HepG2 (cell line): ENCODE measurements around the gene RNH1. TPM values are rescaled to one million over a fixed set of nuclear protein-coding genes. Genes with fewer than 3 reads are reported as not detected.

ENCODE experiments used
- ARID4A ChIP-seq: sonication (generic); formaldehyde crosslinking; IDR thresholded peaks from 2 replicates; pipeline ENCODE4 v1.5.0; 2020; ENCODE audit warnings: mild to moderate bottlenecking, missing genetic modification reagents, borderline replicate concordance
- CC2D1A ChIP-seq: sonication (generic); formaldehyde crosslinking; IDR thresholded peaks from 2 replicates; pipeline ENCODE4 v1.8.1; 2023; ENCODE audit warnings: mild to moderate bottlenecking, missing genetic modification reagents
- CSRNP2 ChIP-seq: sonication (generic); formaldehyde crosslinking; conservative IDR thresholded peaks from 2 replicates; pipeline ENCODE4 v1.8.0; 2022; ENCODE audit warnings: low read depth, missing genetic modification reagents
- DMTF1 ChIP-seq: sonication (generic); formaldehyde crosslinking; IDR thresholded peaks from 2 replicates; pipeline ENCODE4 v1.4.0; 2020; ENCODE audit warnings: mild to moderate bottlenecking, missing genetic modification reagents
- GTF2F1 ChIP-seq: fragments of 150-350 bp; IDR thresholded peaks from 2 replicates; pipeline ENCODE4 v1.6.1; 2014; ENCODE audit warnings: low read length
- KDM5A ChIP-seq: fragments of 200-600 bp; sonication (generic); IDR thresholded peaks from 2 replicates; pipeline ENCODE4 v1.7.0; 2018; ENCODE audit warnings: antibody characterized with exemption, mild to moderate bottlenecking, low read length, borderline replicate concordance
- MYC ChIP-seq: sonication (generic); formaldehyde crosslinking; IDR thresholded peaks from 2 replicates; pipeline ENCODE4 v1.9.0; 2021; ENCODE audit warnings: missing genetic modification reagents, borderline replicate concordance
- NR1H2 ChIP-seq: sonication (generic); formaldehyde crosslinking; IDR thresholded peaks from 2 replicates; pipeline ENCODE4 v1.8.1; 2022; ENCODE audit warnings: low read depth, missing genetic modification reagents, borderline replicate concordance
- POLR2AphosphoS2 ChIP-seq: IDR thresholded peaks from 2 replicates; pipeline ENCODE4 v1.6.1; 2011; ENCODE audit warnings: low read depth, low read length, improper control_type of control experiment
- ZFP36L2 ChIP-seq: sonication (generic); formaldehyde crosslinking; IDR thresholded peaks from 2 replicates; pipeline ENCODE4 v1.4.0; 2020; ENCODE audit warnings: missing genetic modification reagents
- ZFP82 ChIP-seq: sonication (generic); formaldehyde crosslinking; IDR thresholded peaks from 2 replicates; pipeline ENCODE4 v1.5.1; 2020; ENCODE audit warnings: mild to moderate bottlenecking, missing genetic modification reagents, borderline replicate concordance
- ZNF263 ChIP-seq: sonication (generic); formaldehyde crosslinking; IDR thresholded peaks from 2 replicates; pipeline ENCODE4 v1.4.0; 2020; ENCODE audit warnings: missing genetic modification reagents
- ZNF513 ChIP-seq: sonication (generic); formaldehyde crosslinking; conservative IDR thresholded peaks from 2 replicates; pipeline ENCODE4 v1.5.0; 2020; ENCODE audit warnings: missing genetic modification reagents
- ZNF543 ChIP-seq: sonication (generic); formaldehyde crosslinking; IDR thresholded peaks from 2 replicates; pipeline ENCODE4 v1.4.0; 2020; ENCODE audit warnings: mild to moderate bottlenecking, missing genetic modification reagents
- ZNF605 ChIP-seq: sonication (generic); formaldehyde crosslinking; IDR thresholded peaks from 2 replicates; pipeline ENCODE4 v1.8.0; 2022; ENCODE audit warnings: mild to moderate bottlenecking, missing genetic modification reagents
- ZNF777 ChIP-seq: sonication (generic); formaldehyde crosslinking; IDR thresholded peaks from 2 replicates; pipeline ENCODE4 v1.4.0; 2020; ENCODE audit warnings: missing genetic modification reagents
- polyA plus RNA-seq, 8 experiments: library from polyadenylated mRNA; depleted of rRNA in 3 of 8; stranded (reverse) in 7 of 8; unstranded in 1 of 8; fragments of >200 nt; fragmentation: Illumina TruSeq in 4 of 8; extraction: Trizol in 4 of 8; gene quantifications; 2 replicates each; pipeline versions ENCODE4 v1.2.1 to v1.2.3, GENCODE V29; 2011 to 2016; ENCODE audit warnings: low read depth in 4 of 8, missing spikeins in 1 of 8, mixed read lengths in 1 of 8; ENCODE audit not compliant: insufficient read depth in 1 of 8
- total RNA-seq, 5 experiments: library from RNA; depleted of rRNA; stranded (reverse); fragments of >200 nt; fragmentation: Illumina TruSeq; extraction: Trizol; gene quantifications; 2 replicates each; pipeline ENCODE4 v1.2.3, GENCODE V29; 2016; ENCODE audit warnings: low read depth in 1 of 5
- TF ChIP-seq, protein P1 (sequence below): sonication (generic); formaldehyde crosslinking; IDR thresholded peaks from 2 replicates; pipeline ENCODE4 v1.5.0; 2020; ENCODE audit warnings: missing genetic modification reagents

RNH1 gene
- total and polyA plus RNA-seq, 2 of the 13 experiments (the other 11 are each of a cell fraction or from before 2014, with no cell fraction given), result 36.0 to 74.1 TPM

DNA sequence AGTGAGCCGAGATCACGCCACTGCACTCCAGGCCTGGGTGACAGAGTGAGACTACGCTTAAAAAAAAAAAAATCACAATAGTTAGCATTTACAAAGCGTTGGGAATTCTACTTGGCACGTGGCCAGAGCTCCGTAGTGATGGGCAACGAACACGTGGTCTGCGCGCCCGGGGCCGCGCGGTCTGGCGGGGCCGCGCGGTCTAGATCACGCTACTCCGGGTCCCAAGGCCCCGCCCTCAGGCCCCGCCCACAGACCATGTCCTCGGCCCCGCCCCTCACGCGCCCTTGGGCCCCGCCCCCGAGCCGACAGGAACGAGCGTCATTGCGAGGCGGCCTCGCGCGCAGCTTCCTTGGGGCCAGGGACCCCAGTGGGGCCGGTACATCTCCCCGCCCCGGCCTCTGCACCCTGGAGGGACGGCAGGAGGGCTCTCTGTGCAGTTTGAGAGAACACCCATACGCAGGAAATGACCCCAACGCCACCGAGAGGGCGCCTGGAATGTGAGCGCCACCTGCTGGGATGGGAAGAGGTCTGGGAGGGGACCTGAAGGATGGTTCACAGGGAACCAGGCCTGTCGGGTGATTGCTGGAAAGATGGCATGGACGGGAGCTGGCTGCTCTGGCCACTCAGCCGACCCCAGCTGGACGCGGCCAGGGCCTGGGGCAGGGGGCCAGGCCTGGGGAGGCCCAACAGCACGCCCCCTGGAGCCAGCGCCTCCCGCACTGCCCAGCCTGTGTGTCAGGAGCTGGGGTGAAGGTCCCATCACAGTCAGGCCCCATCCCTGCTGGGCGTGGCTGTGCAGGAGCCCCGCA is 58.9 kb downstream of the RNH1 start (continued):
- TF ChIP-seq ARID4A (CRISPR knock-in tag) (peak; percentile 87), KDM5A (peak; percentile 79; the same call in 1 of the 2 replicates), ZNF263 (CRISPR knock-in tag) (no peak; the same call in 1 of the 2 replicates), ZFP82 (no peak), ZNF777 (CRISPR knock-in tag) (peak; percentile 54; the same call in 1 of the 2 replicates), ZNF605 (CRISPR knock-in tag) (peak; percentile 82), ZNF543 (CRISPR knock-in tag) (peak; percentile 82; the same call in 1 of the 2 replicates), ZNF513 (CRISPR knock-in tag) (no peak), DMTF1 (CRISPR knock-in tag) (no peak), POLR2AphosphoS2 (no peak), MYC (CRISPR knock-in tag) (peak; percentile 89; the same call in 1 of the 2 replicates), NR1H2 (CRISPR knock-in tag) (0 out of 2 replicates have a peak, but pooled peaks have one; percentile 54), CSRNP2 (CRISPR knock-in tag) (no peak), GTF2F1 (no peak), CC2D1A (CRISPR knock-in tag) (0 out of 2 replicates have a peak, but pooled peaks have one; percentile 63), ZFP36L2 (CRISPR knock-in tag) (no peak)
- TF ChIP-seq, protein P1, sequence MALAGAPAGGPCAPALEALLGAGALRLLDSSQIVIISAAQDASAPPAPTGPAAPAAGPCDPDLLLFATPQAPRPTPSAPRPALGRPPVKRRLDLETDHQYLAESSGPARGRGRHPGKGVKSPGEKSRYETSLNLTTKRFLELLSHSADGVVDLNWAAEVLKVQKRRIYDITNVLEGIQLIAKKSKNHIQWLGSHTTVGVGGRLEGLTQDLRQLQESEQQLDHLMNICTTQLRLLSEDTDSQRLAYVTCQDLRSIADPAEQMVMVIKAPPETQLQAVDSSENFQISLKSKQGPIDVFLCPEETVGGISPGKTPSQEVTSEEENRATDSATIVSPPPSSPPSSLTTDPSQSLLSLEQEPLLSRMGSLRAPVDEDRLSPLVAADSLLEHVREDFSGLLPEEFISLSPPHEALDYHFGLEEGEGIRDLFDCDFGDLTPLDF (CRISPR knock-in tag), result peak; percentile 43; the same call in 1 of the 2 replicates
